Panc1 (cell line): ENCODE results near the gene DTD1. TPM values are rescaled to one million over a fixed set of nuclear protein-coding genes. Genes with fewer than 3 reads are reported as not detected.

ENCODE experiments used
- ATAC-seq: fragments of 200-7000 bp; cut with Tn5 transposase; 2 replicates; pipeline ENCODE4 v1.9.1; 2020; ENCODE audit warnings: mild to moderate bottlenecking, moderate library complexity
- BruUV-seq: library from RNA; stranded (reverse); fragments of 400-500 nt; replicated peaks from 2 replicates; lab custom pipeline; 2021; lab: Mats Ljungman, UMichigan
- CTCF ChIA-PET: fragments of 300-600 bp; sonication (Branson Sonifier 250); formaldehyde crosslinking; loops from one replicate; lab custom pipeline; 2022; ENCODE audit warnings: antibody characterized with exemption; lab: Charles Lee
- POLR2A ChIA-PET: fragments of 300-600 bp; sonication (Branson Sonifier 250); formaldehyde crosslinking; loops from one replicate; lab custom pipeline; 2022; ENCODE audit warnings: antibody characterized with exemption; lab: Charles Lee
- DNase-seq: peaks from one replicate; pipeline ENCODE4 v3.0.0-alpha.2; 2010; ENCODE audit warnings: low read depth, low spot score
- H3K27ac ChIP-seq: 2 replicates; pipeline ENCODE4 v1.5.1; 2011; ENCODE audit warnings: mild to moderate bottlenecking, low read length, inconsistent platforms
- H3K27me3 ChIP-seq: fragments of 200-500 bp; sonication (Bioruptor generic); 2 replicates; pipeline ENCODE4 v1.6.0; 2014; ENCODE audit warnings: low read length, inconsistent platforms; ENCODE audit not compliant: control insufficient read depth, insufficient read depth
- H3K36me3 ChIP-seq: fragments of 200-500 bp; sonication (Bioruptor generic); 2 replicates; pipeline ENCODE4 v1.5.1; 2014; ENCODE audit warnings: inconsistent platforms, mild to moderate bottlenecking, low read length, moderate library complexity; ENCODE audit not compliant: control insufficient read depth, insufficient read depth
- H3K4me1 ChIP-seq: 2 replicates; pipeline ENCODE4 v1.5.1; 2011; ENCODE audit warnings: inconsistent platforms, mild to moderate bottlenecking, low read length, moderate library complexity; ENCODE audit not compliant: control insufficient read depth, insufficient read depth
- H3K4me3 ChIP-seq, 2 experiments: 2 replicates each; pipeline ENCODE4 v1.5.1; 2011 to 2012; ENCODE audit warnings: low read depth in 2 of 2, low read length in 2 of 2, mild to moderate bottlenecking in 2 of 2, inconsistent platforms in 1 of 2, moderate library complexity in 1 of 2
- H3K9me3 ChIP-seq: fragments of 200-500 bp; sonication (Bioruptor generic); 2 replicates; pipeline ENCODE4 v1.5.1; 2014; ENCODE audit warnings: low read depth, mild to moderate bottlenecking, inconsistent platforms, low read length, moderate library complexity; ENCODE audit not compliant: control insufficient read depth, insufficient read depth
- CTCF ChIP-seq: fragments of 450-650 bp; IDR thresholded peaks from 2 replicates; pipeline ENCODE4 v1.5.1; 2017; ENCODE audit warnings: mild to moderate bottlenecking
- POLR2AphosphoS5 ChIP-seq: IDR thresholded peaks from 2 replicates; pipeline ENCODE4 v1.6.1; 2012; ENCODE audit warnings: mild to moderate bottlenecking, low read depth, low read length, moderate library complexity
- SIN3A ChIP-seq: IDR thresholded peaks from 2 replicates; pipeline ENCODE4 v1.6.1; 2012; ENCODE audit warnings: low read depth, mild to moderate bottlenecking, low read length, moderate library complexity, borderline replicate concordance; ENCODE audit not compliant: insufficient read depth
- TCF7L2 ChIP-seq: IDR thresholded peaks from 2 replicates; pipeline ENCODE4 v1.6.1; 2011; ENCODE audit warnings: mild to moderate bottlenecking, low read depth, low read length, inconsistent platforms
- in situ Hi-C: cut with HindIII; loops from 2 replicates; pipeline ENCODE4 v1.10.0; 2016; ENCODE audit warnings: low sequenced_read_pairs, low pct_unique_long_range_greater_than_20kb
- intact Hi-C: fragments of 100-400 bp; cut with micrococcal nuclease; formaldehyde crosslinking; loops from one replicate; pipeline ENCODE4 v1.10.0; 2022; ENCODE audit not compliant: unreplicated experiment
- total RNA-seq: library from RNA; stranded (reverse); gene quantifications from one replicate; pipeline ENCODE4 v1.2.1, GENCODE V29; 2021; ENCODE audit not compliant: unreplicated experiment
- TF ChIP-seq, protein P1 (sequence below), 2 experiments: IDR thresholded peaks; 2 replicates each; pipeline ENCODE4 v1.6.1; 2011 to 2012; ENCODE audit warnings: low read depth in 2 of 2, control low read depth in 1 of 2, low read length in 1 of 2, mild to moderate bottlenecking in 1 of 2, moderate library complexity in 1 of 2; ENCODE audit not compliant: insufficient read depth in 1 of 2

Gene DTD1
- total RNA-seq, 1 experiment from 2014 or later = 23.6 TPM

DNA sequence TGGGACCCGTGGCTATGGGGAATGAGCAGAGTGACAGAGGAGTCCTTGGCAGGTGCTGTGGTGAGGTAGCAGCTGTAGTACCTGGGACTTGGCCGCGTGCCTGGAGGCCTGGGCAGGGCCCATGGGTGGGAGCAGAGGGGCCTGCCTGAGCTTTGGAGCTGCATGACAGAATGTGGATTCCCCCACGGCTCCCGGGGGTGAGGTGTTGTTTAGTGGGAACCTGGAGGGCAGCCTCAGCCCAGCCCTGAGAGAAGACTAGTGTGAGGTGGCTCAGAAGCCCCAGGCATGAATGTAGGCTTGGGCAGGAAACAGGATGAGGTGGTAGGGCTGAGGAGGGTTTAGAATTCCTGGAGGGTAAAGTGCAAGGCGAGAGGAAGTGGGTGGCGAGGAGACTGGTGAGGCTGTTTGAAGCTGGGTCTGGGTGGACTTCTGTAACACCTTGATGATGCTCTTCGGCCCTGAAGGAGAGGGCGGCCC is 139.2 kb downstream of the DTD1 start:
- TF ChIP-seq POLR2AphosphoS5 (no peak), TCF7L2 (no peak), SIN3A (no peak), CTCF (no peak)
- TF ChIP-seq, protein P1, sequence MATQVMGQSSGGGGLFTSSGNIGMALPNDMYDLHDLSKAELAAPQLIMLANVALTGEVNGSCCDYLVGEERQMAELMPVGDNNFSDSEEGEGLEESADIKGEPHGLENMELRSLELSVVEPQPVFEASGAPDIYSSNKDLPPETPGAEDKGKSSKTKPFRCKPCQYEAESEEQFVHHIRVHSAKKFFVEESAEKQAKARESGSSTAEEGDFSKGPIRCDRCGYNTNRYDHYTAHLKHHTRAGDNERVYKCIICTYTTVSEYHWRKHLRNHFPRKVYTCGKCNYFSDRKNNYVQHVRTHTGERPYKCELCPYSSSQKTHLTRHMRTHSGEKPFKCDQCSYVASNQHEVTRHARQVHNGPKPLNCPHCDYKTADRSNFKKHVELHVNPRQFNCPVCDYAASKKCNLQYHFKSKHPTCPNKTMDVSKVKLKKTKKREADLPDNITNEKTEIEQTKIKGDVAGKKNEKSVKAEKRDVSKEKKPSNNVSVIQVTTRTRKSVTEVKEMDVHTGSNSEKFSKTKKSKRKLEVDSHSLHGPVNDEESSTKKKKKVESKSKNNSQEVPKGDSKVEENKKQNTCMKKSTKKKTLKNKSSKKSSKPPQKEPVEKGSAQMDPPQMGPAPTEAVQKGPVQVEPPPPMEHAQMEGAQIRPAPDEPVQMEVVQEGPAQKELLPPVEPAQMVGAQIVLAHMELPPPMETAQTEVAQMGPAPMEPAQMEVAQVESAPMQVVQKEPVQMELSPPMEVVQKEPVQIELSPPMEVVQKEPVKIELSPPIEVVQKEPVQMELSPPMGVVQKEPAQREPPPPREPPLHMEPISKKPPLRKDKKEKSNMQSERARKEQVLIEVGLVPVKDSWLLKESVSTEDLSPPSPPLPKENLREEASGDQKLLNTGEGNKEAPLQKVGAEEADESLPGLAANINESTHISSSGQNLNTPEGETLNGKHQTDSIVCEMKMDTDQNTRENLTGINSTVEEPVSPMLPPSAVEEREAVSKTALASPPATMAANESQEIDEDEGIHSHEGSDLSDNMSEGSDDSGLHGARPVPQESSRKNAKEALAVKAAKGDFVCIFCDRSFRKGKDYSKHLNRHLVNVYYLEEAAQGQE (IDR thresholded peaks at IDR 0.05; ENCODE audit: insufficient read depth in 1 of 2, low read depth in 2 of 2, low read length in 1 of 2) = no peak
- no peaks in the 10 kb centered on the region for H3K9me3 ChIP-seq
- no peak for ATAC-seq
- in situ Hi-C loops (no loop called here), intact Hi-C loops (no loop called here)
- no peaks in the 10 kb centered on the region for H3K27me3 ChIP-seq
- H3K4me3 ChIP-seq = no peak overlapping the region
- no TSS peak for BruUV-seq
- H3K36me3 ChIP-seq = no peaks in the 10 kb centered on the region
- no peak for DNase-seq
- H3K27ac ChIP-seq = no peak overlapping the region
- H3K4me1 ChIP-seq = no peaks in the 10 kb centered on the region
- CTCF ChIA-PET = interaction anchor here (0.7 kb wide), 1 partner anchor 43 kb away, joined by 3 read pairs; no protein-coding TSS in a partner anchor
- POLR2A ChIA-PET = no interaction called here

DNA sequence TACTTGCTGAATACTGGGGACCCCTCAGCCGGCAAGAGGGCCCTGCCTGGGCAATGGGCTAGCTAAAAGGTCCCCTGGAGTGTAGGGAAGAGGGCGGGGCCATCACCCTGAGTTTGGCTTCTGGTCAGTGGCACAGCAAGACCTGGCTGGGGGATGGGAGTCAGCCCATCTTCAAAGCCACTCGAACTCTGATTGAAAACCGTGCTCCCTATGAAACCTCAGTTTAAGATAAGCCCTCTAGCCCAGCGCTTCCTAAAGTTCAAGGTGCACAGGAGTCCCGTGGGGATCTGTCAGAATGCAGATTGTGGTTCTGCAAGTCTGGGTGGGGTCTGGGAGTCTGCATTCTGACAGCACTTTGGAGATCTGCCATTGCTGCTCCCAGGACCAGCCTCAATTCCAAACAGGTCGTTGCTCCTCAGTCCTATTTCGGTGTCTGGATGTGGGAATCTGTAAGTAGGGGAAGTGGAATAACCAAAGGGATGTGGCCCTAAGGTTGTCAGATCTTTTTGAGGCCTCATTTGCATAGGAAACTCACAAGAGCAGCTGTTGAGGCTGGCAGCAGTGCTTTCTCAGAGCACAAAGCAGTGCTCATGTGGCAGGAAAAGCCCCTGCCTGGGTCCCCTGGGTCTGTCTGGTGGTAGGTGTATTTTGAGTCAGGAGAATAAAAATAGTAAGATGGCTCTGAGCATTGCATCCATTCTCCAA is 140.5 kb downstream of the DTD1 start:
- CTCF ChIA-PET = no interaction called here
- Histone ChIP-seq H3K36me3 (no peaks in the 10 kb centered on the region), H3K9me3 (no peaks in the 10 kb centered on the region), H3K27me3 (no peaks in the 10 kb centered on the region), H3K4me1 (no peaks in the 10 kb centered on the region), H3K4me3 (no peak overlapping the region), H3K27ac (no peak overlapping the region)
- ATAC-seq (no peak), DNase-seq (no peak)
- POLR2A ChIA-PET = no interaction called here
- intact Hi-C loops (no loop called here), in situ Hi-C loops (no loop called here)
- TF ChIP-seq TCF7L2 (no peak), POLR2AphosphoS5 (no peak), SIN3A (no peak), CTCF (no peak)
- TF ChIP-seq, protein P1 (IDR thresholded peaks at IDR 0.05; ENCODE audit: insufficient read depth in 1 of 2, low read depth in 2 of 2, low read length in 1 of 2) = no peak
- no TSS peak for BruUV-seq
